IMR-90 (cell line): ENCODE data around the gene MYO1D. TPM values are rescaled to one million over a fixed set of nuclear protein-coding genes. Genes with fewer than 3 reads are reported as not detected.

Experiments used
- ATAC-seq: fragments of 200-7000 bp; cut with Tn5 transposase; 2 replicates; pipeline ENCODE4 v1.9.1; 2020; ENCODE audit warnings: low read depth, mild to moderate bottlenecking, moderate library complexity
- BruUV-seq: library from RNA; stranded (reverse); fragments of 400-500 nt; replicated peaks from 2 replicates; lab custom pipeline; 2021; lab: Mats Ljungman, UMichigan
- CTCF ChIA-PET: fragments of 300-600 bp; formaldehyde crosslinking; extraction: SDS; loops from one replicate; lab custom pipeline; 2021; ENCODE audit warnings: antibody characterized with exemption; lab: Yijun Ruan, JAX
- POLR2A ChIA-PET: fragments of 300-600 bp; sonication (Branson Sonifier 250); formaldehyde crosslinking; loops from one replicate; lab custom pipeline; 2022; ENCODE audit warnings: antibody characterized with exemption; ENCODE audit not compliant: unreplicated experiment; lab: Charles Lee
- DNase-seq: peaks from one replicate; pipeline ENCODE4 v3.0.0; 2013
- H2AFZ ChIP-seq: replicated peaks from 2 replicates; pipeline ENCODE3; 2013; ENCODE audit warnings: low read length, mild to moderate bottlenecking; ENCODE audit not compliant: poor library complexity
- H2AK5ac ChIP-seq: 2 replicates; pipeline ENCODE4 v1.6.1; 2013; ENCODE audit warnings: low read depth, low read length, inconsistent platforms
- H2AK9ac ChIP-seq: replicated peaks from 2 replicates; pipeline ENCODE3; 2013; ENCODE audit warnings: mild to moderate bottlenecking, low read depth, low read length, moderate library complexity; ENCODE audit not compliant: poor library complexity
- H2BK120ac ChIP-seq: 2 replicates; pipeline ENCODE4 v1.6.1; 2013; ENCODE audit warnings: low read depth, low read length, inconsistent platforms
- H2BK15ac ChIP-seq: 3 replicates; pipeline ENCODE4 v1.6.1; 2013; ENCODE audit warnings: low read depth, low read length, inconsistent platforms
- H2BK20ac ChIP-seq: 2 replicates; pipeline ENCODE4 v1.6.1; 2013; ENCODE audit warnings: low read depth, mild to moderate bottlenecking, inconsistent platforms, low read length, moderate library complexity
- H2BK5ac ChIP-seq: 2 replicates; pipeline ENCODE4 v1.6.1; 2013; ENCODE audit warnings: mild to moderate bottlenecking, low read depth, low read length, inconsistent platforms; ENCODE audit not compliant: poor library complexity, severe bottlenecking
- H3K14ac ChIP-seq: replicated peaks from 2 replicates; pipeline ENCODE4 v1.6.1; 2013; ENCODE audit warnings: low read depth, low read length, inconsistent platforms
- H3K18ac ChIP-seq: 2 replicates; pipeline ENCODE4 v1.6.1; 2013; ENCODE audit warnings: low read depth, low read length, control low read depth
- H3K23ac ChIP-seq: 2 replicates; pipeline ENCODE4 v1.6.1; 2013; ENCODE audit warnings: low read depth, low read length, inconsistent platforms
- H3K27ac ChIP-seq: 2 replicates; pipeline ENCODE4 v1.5.1; 2013; ENCODE audit warnings: mild to moderate bottlenecking, control low read depth, low read length; ENCODE audit not compliant: insufficient read depth
- H3K27me3 ChIP-seq: 2 replicates; pipeline ENCODE4 v1.6.1; 2013; ENCODE audit warnings: low read length; ENCODE audit not compliant: control insufficient read depth, insufficient read depth
- H3K36me3 ChIP-seq: 2 replicates; pipeline ENCODE4 v1.6.1; 2013; ENCODE audit warnings: low read length, mixed read lengths; ENCODE audit not compliant: control insufficient read depth, insufficient read depth
- H3K4ac ChIP-seq: 2 replicates; pipeline ENCODE4 v1.6.1; 2013; ENCODE audit warnings: low read depth, low read length, inconsistent platforms
- H3K4me1 ChIP-seq: 2 replicates; pipeline ENCODE4 v1.6.1; 2013; ENCODE audit warnings: low read length, mixed read lengths; ENCODE audit not compliant: control insufficient read depth, insufficient read depth
- H3K4me2 ChIP-seq: 2 replicates; pipeline ENCODE4 v1.6.1; 2013; ENCODE audit warnings: low read depth, mild to moderate bottlenecking, control low read depth, low read length, moderate library complexity
- H3K4me3 ChIP-seq: 2 replicates; pipeline ENCODE4 v1.5.1; 2013; ENCODE audit warnings: low read depth, mild to moderate bottlenecking, control low read depth, low read length, moderate library complexity; ENCODE audit not compliant: insufficient read depth
- H3K56ac ChIP-seq: 2 replicates; pipeline ENCODE4 v1.6.1; 2013; ENCODE audit warnings: low read length, inconsistent platforms; ENCODE audit not compliant: insufficient read depth; ENCODE audit errors: extremely low read depth
- H3K79me1 ChIP-seq, 2 experiments: 2 replicates each; pipeline ENCODE4 v1.6.1; 2013; ENCODE audit warnings: low read length in 2 of 2, inconsistent platforms in 1 of 2, low read depth in 1 of 2
- H3K9ac ChIP-seq: 2 replicates; pipeline ENCODE4 v1.6.1; 2013; ENCODE audit warnings: low read depth, low read length, control low read depth
- H3K9me1 ChIP-seq: 2 replicates; pipeline ENCODE4 v1.6.1; 2013; ENCODE audit warnings: low read length, inconsistent platforms; ENCODE audit not compliant: insufficient read depth
- H3K9me3 ChIP-seq: 2 replicates; pipeline ENCODE4 v1.6.1; 2013; ENCODE audit warnings: low read length; ENCODE audit not compliant: control insufficient read depth, insufficient read depth
- H4K20me1 ChIP-seq: 2 replicates; pipeline ENCODE4 v1.6.1; 2013; ENCODE audit warnings: low read length, inconsistent platforms; ENCODE audit not compliant: insufficient read depth
- H4K5ac ChIP-seq: 2 replicates; pipeline ENCODE4 v1.6.1; 2013; ENCODE audit warnings: mild to moderate bottlenecking, low read depth, low read length, control low read depth
- H4K8ac ChIP-seq, 2 experiments: 2 replicates each; pipeline ENCODE4 v1.6.1; 2013; ENCODE audit warnings: low read depth in 2 of 2, low read length in 2 of 2, control low read depth in 1 of 2, inconsistent platforms in 1 of 2
- H4K91ac ChIP-seq: 2 replicates; pipeline ENCODE4 v1.6.1; 2013; ENCODE audit warnings: low read depth, low read length, inconsistent platforms; ENCODE audit not compliant: insufficient read depth
- BHLHE40 ChIP-seq: fragments of 150-350 bp; IDR thresholded peaks from 2 replicates; pipeline ENCODE4 v1.6.1; 2016; ENCODE audit warnings: mild to moderate bottlenecking, low read depth, low read length
- CEBPB ChIP-seq: IDR thresholded peaks from 2 replicates; pipeline ENCODE4 v1.6.1; 2012; ENCODE audit warnings: low read depth, low read length, improper control_type of control experiment
- MAFK ChIP-seq: IDR thresholded peaks from 2 replicates; pipeline ENCODE4 v1.6.1; 2012; ENCODE audit warnings: low read depth, low read length, improper control_type of control experiment
- NFE2L2 ChIP-seq: fragments of 150-350 bp; IDR thresholded peaks from 2 replicates; pipeline ENCODE4 v1.6.1; 2016; ENCODE audit warnings: low read depth, mild to moderate bottlenecking, low read length
- POLR2A ChIP-seq: IDR thresholded peaks from 2 replicates; pipeline ENCODE4 v1.6.1; 2012; ENCODE audit warnings: mild to moderate bottlenecking, low read depth, low read length
- SMC3 ChIP-seq: fragments of 150-350 bp; IDR thresholded peaks from 2 replicates; pipeline ENCODE4 v1.6.1; 2016; ENCODE audit warnings: low read depth, mild to moderate bottlenecking, antibody characterized with exemption, low read length, moderate library complexity
- WGBS, 2 experiments: methylation state at CpG; one replicate each; pipeline versions ENCODE4 v1.1.5 to v1.1.7; 2013; ENCODE audit warnings: missing lambda C conversion rate in 2 of 2; ENCODE audit not compliant: insufficient read length in 1 of 2; ENCODE audit errors: extremely low coverage in 2 of 2; 5-methylcytosine and 5-hydroxymethylcytosine counted together
- dilution Hi-C: fragments of 300-500 bp; cut with HindIII; formaldehyde crosslinking; loops from one replicate; pipeline ENCODE4 v1.14.3; 2018; ENCODE audit warnings: low sequenced_read_pairs; ENCODE audit not compliant: unreplicated experiment
- in situ Hi-C: fragments of 300-500 bp; cut with MboI; formaldehyde crosslinking; loops from 3 replicates; pipeline ENCODE4 v1.14.3; 2019; ENCODE audit warnings: low sequenced_read_pairs, inconsistent platforms, mixed read lengths
- intact Hi-C: fragments of 100-400 bp; cut with micrococcal nuclease; formaldehyde crosslinking; loops from 2 replicates; pipeline ENCODE4 v1.10.0; 2022
- polyA plus RNA-seq, 3 experiments: library from polyadenylated mRNA; depleted of rRNA; stranded (reverse); fragments of >200 nt; gene quantifications; 2 replicates each; pipeline ENCODE4 v1.2.3, GENCODE V29; 2012; ENCODE audit warnings: low replicate concordance in 1 of 3
- total RNA-seq: library from RNA; depleted of rRNA; stranded (reverse); fragments of >200 nt; gene quantifications from 2 replicates; pipeline ENCODE4 v1.2.3, GENCODE V29; 2012

The MYO1D gene
- total and polyA plus RNA-seq, 2 of the 4 experiments (the other 2 are of a cell fraction): 0.63 to 0.90 TPM

- WGBS, 2 experiments: 90% methylated on average over 1 of the region's 3 CpGs; no CpG with 5 or more reads in 1 of the 2 experiments
- H2BK5ac ChIP-seq: no peak overlapping the region
- no peak overlapping the region for H2AFZ ChIP-seq
- no peak for DNase-seq
- H3K27ac ChIP-seq: no peak overlapping the region
- no peaks in the 10 kb centered on the region for H3K79me1 ChIP-seq
- no peaks in the 10 kb centered on the region for H4K20me1 ChIP-seq
- no peaks in the 10 kb centered on the region for H3K36me3 ChIP-seq
- H3K14ac ChIP-seq: no peak overlapping the region
- H3K4me1 ChIP-seq: peaks cover 2% of the 10 kb centered on the region; the same call in 1 of the 2 replicates
- dilution Hi-C loops: no loop called here
- H3K4me3 ChIP-seq: no peak overlapping the region
- no peak overlapping the region for H4K91ac ChIP-seq
- H3K9ac ChIP-seq: no peak overlapping the region
- H3K4ac ChIP-seq: no peak overlapping the region
- no peak overlapping the region for H2BK15ac ChIP-seq
- in situ Hi-C loops: loop anchor here (25.0 kb wide), 1 partner anchor 127 kb away; no protein-coding TSS in a partner anchor
- BruUV-seq: no TSS peak
- no peaks in the 10 kb centered on the region; the same call in 1 of the 2 replicates for H3K9me1 ChIP-seq
- TF ChIP-seq POLR2A (no peak), BHLHE40 (no peak), MAFK (no peak), CEBPB (no peak), NFE2L2 (no peak), SMC3 (no peak)
- no peak overlapping the region for H2AK5ac ChIP-seq
- no peak overlapping the region for H4K8ac ChIP-seq
- no peak overlapping the region for H3K56ac ChIP-seq
- no peak for ATAC-seq
- peaks cover 5% of the 10 kb centered on the region; the same call in 1 of the 2 replicates for H3K27me3 ChIP-seq
- ChIA-PET CTCF (interaction anchor here (0.6 to 1.0 kb wide), 2 partner anchors 32 to 37 kb away, joined by 3 read pairs; no protein-coding TSS in a partner anchor), POLR2A (no interaction called here)
- no peak overlapping the region for H2BK20ac ChIP-seq
- no peak overlapping the region for H3K4me2 ChIP-seq
- H3K23ac ChIP-seq: no peak overlapping the region
- intact Hi-C loops: no loop called here
- no peak overlapping the region for H2BK120ac ChIP-seq
- H3K9me3 ChIP-seq: no peaks in the 10 kb centered on the region
- no peak overlapping the region for H3K18ac ChIP-seq
- no peak overlapping the region for H2AK9ac ChIP-seq
- no peak overlapping the region for H4K5ac ChIP-seq
Observed at GRCh38 chr17:32914181-32914580, 37.3 kb upstream of the MYO1D start.
